SHP77 treated with DMSO at 0.1 percent for 48 hours (cell line): ENCODE results near the gene SYNGR2.

ENCODE experiments used
- DNase-seq: peaks from one replicate; lab custom pipeline; 2025; lab: John Stamatoyannopoulos, UW

The SYNGR2 gene, protein sequence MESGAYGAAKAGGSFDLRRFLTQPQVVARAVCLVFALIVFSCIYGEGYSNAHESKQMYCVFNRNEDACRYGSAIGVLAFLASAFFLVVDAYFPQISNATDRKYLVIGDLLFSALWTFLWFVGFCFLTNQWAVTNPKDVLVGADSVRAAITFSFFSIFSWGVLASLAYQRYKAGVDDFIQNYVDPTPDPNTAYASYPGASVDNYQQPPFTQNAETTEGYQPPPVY

GRCh38 chr17:78168242-78168902, at the start of gene SYNGR2:
Gene SYNGR2 (plus strand): TSS chr17:78168581. CDS start chr17:78168617, 36 bp downstream.
- DNase-seq, result peak; percentile 43

DNA sequence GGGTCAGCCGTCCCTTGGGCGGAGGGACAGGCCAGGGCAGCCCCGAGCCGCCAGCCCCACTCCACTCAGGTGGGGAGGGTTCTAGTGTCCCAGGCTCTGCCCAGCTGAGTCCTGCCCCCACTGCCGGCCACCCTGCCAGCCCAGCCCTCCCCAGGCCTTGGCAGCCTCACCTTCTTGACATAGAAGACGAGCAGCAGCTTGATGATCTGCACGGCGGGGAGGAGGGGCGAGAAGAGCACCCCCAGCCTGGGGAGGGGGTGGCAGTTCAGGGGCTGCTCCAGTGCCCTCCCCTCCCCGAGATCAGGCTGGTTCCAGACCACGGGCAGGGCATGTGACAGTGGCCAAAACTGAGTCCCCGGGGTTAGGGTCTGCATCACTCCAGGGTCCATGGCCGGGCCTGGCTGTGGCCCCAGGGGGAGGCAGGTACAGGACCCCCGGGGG, 49.6 kb upstream of the SYNGR2 start:
- DNase-seq, result no peak

DNA sequence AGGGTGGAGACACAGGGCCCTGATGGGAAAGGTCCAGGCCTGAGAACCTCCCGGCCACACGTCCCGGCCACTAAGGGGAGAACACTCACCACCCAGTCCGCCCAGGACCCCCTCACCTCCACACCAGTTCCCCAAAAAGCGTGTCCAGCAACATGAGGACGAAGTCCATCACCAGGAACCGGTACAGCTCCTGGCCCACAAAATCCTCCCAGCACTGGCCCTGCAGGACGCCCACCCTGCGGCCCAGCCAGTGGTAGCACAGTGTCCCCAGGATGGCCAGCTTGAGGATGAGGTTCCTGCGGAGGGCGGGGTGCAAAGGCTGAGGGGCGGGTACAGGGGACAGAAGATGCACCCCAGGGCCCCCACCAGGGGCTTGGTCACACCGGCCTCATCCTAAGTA, 47.8 kb upstream of the SYNGR2 start:
- DNase-seq, result no peak

GRCh38 chr17:78120971-78121800, 47.2 kb upstream of the SYNGR2 start:
- no peak for DNase-seq

- DNase-seq, result no peak
Measured at GRCh38 chr17:78121801-78122215, 46.6 kb upstream of the SYNGR2 start.

DNA sequence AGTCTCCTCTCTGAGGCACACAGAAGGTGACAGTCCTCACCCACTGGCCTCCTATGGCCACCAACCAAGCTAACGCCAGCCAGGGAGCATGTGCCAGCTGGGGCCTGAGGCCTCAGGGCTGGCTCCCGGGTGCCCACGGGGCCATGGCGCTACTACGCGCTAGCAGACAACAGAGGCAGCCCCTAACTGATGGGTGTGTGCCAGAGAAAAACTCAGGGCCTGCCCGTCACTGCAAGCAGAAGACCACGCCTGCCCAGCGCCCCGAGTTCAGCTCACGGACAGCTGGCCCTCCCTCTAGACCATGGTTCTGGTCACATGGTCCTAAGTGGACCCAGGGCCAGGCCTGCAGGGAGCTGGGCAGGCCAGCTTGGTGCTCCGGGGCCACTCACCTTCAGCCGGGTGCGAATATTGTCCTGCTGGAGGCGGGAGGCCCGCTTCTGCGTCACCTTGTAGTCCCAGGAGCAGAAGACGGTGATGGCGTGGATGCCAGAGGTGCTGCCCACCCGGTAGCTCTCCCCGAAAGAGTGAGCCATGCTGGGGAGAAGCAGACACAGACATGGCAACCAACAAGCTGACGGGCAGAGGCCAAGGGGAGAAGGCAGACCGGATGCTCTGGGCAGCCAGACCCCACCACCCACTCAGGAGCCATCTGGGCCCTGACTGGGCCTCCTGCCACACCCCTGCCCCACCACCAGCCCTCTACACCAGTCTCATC, 46.0 kb upstream of the SYNGR2 start:
- DNase-seq, result no peak

DNA sequence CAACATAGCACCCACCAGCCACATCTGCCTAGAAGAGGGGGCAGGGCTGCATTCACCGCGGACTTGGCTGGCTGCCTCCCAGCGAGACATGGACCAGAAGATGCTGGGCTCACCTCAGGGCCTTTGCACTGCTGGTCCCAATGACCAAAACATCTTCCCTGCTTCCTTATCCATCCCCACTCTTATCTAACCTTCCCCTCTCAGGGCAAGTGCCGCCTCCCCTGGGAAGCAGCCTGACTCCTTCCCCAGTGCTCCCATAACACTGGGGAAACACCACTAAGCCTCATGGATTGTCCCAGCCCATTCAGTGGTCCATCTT, 45.5 kb upstream of the SYNGR2 start:
- no peak for DNase-seq

DNA sequence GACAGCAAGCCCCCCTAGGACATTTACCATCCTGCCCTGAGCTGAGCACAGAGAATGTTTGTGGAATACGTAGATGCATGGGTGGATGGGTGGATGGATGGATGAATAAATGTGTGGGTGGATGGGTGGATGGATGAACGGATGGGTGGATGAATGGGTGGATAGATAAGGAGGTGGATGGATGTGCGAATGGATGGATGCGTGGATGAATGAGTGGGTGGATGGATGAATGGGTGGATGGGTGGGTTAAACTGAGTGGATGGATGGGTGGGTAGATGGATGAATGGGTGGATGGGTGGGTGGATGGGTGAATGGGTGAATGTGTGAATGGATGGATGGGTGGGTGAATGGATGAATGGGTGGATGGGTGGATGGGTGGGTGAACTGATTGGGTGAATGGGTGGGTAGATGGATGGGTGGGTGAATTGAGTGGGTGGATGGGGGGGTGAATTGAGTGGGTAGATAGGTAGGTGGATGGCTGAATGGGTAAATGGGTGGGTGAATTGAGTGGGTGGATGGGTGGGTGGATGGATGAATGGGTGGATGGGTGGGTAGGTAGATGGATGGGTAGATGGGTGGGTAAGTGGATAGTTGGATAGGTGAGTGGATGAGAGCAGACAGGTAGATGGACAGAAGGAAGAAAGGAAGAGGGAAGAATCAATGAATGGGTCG, 45.0 kb upstream of the SYNGR2 start:
- DNase-seq, result no peak

- no peak for DNase-seq
Measured at GRCh38 chr17:78124081-78124835, 44.1 kb upstream of the SYNGR2 start.

DNA sequence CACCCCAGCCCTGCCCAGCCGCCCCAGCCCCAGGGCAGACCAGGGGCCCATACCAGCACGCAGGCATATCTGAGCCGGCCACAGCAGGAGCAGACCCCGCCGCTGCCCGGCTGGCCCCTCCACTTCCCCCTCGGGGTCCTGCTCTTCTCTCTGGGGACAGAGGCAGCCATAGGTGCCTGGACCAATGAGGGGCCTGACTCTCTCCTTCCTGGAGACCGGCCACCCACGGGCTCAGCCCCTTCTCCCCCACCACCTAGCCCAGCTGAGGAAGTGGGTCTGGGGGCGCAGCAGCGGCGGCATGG, 43.6 kb upstream of the SYNGR2 start:
- DNase-seq, result no peak

DNA sequence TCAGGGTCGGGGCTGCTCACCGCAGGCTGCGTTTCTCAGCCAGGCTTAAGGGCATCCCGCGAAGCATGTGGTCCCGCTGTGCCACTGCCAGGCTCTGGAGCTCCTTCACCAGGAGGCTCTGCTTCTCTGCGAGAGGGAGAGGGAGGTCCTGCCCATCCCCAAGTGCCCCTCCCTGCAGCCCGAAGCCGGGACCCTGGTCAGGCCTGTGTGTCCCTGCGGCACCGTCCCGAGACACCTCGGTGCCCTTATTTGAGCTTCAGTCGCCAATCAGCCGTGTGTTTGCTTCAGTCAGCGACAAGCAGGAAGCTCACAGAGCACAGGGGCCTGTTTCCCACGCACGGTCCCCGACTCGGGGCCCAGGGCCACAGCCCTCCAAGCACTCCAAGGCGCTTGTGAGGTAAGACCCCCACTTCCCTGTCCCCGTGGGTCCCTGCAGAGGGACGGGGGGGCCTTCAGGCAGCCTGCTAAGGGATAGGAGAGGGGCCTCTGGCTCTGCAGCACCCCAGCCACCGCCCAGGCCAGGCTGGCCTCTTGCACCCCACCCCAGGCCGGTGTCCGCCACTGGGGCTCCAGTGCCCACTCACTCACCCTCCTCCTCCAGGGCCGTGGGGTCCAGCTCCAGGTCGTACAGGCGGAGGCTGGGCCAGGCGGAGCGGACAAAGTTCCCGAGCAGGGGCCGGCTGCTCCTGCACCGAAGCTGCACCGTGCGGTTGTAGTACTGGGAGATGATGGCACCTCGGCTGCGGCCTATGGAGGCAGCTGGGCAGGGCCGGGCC, 43.1 kb upstream of the SYNGR2 start:
- no peak for DNase-seq

- no peak for DNase-seq
Measured at GRCh38 chr17:78125976-78126894, 42.1 kb upstream of the SYNGR2 start.

- no peak for DNase-seq
Measured at GRCh38 chr17:78126895-78127238, 41.5 kb upstream of the SYNGR2 start.

DNA sequence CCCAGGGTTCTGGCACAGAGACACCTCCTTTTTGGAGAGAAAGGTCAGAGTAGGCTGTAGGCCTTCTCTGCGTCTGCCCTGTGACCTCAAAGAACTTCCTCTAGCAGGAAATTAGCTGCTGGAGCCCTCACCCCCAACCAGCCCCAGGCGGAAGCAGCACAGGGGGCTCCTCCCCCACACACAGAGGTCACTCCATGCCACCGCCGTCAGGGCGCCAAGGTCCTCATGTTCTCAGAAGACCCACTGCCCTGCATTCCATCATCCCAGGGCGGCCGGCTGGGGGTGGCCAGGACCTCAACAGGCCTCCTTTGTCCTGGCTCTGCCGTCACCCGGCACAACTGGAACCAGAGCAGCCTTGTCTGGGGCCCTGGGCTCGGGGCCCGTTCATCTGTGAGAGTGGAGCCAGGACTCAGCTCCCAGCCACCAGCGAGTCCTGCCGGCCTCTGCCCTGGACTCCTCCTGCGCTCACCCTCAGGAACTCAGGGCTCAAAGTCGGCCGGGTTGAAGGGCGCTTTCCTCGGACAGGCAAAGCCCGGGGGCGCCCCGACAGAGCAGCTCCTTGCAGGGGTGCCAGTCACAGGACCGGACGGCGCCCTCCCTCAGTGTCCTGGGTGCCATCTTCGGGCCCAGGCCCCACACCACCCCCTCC, 41.0 kb upstream of the SYNGR2 start:
- no peak for DNase-seq

GRCh38 chr17:78127888-78128550, 40.4 kb upstream of the SYNGR2 start:
- DNase-seq, result no peak

DNA sequence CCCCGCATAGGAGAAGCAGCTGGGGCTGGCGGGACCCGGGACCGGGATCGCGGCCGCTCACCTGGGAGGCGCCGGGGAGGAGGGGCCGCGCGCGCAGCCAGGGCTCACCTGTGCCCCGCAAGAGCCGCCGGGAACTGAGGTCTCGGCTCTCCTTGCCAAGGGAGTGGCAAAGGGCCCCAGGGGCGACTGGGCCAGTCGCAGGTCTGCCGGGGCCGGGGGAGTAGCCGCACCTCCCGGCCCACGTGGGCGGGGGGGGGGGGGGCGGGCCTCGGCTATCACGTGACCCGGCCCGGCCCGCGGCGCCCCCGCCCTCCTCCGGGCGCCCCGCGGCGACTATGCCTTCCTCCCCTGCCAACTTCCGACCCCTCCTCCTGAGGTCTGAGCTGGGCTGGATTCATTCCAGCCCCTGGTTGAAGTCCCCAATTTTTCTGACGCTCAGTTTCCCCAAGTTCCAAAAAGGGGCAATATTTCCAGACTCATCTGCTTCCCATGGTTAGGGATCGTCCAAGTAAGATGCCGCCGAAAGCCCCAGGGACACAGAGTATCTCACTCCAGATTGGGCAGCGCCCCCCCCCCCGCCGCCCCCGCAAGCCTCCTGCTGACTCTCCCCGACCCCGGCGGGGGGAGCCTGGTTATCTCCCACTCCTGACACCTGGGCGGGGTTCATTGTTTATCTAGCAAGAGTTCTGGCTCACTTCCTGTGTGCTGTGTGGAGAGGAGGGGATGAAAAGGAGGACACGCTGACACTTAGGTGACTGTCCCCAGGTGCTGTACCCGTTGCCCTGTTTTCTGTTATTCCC, 39.6 kb upstream of the SYNGR2 start, which contains the start of gene TMC6:
Gene TMC6, minus strand, starts transcription at position 205 of the 800 bp plus-strand sequence. CDS start 1,923 bp downstream, outside the sequence.
- DNase-seq, result no peak

GRCh38 chr17:78129351-78130089, 38.9 kb upstream of the SYNGR2 start:
- DNase-seq, result no peak
